Testis (tissue), 3 donors: ENCODE results near the gene ATP13A3. TPM values are rescaled to one million over a fixed set of nuclear protein-coding genes. Genes with fewer than 3 reads are reported as not detected.
A peak's percentile ranks its signal among the peaks of the same experiment; 100 is the strongest.

Experiments used
- DNase-seq: peaks from one replicate; pipeline ENCODE4 v3.0.0-alpha.2; 2019
- H3K27ac ChIP-seq, 2 donors: fragments of 200-600 bp; sonication (generic); one replicate each; pipeline ENCODE4 v1.5.1; 2019
- H3K27me3 ChIP-seq: fragments of 200-600 bp; sonication (generic); one replicate; pipeline ENCODE4 v1.5.1; 2019
- H3K36me3 ChIP-seq: fragments of 200-600 bp; sonication (generic); one replicate; pipeline ENCODE4 v1.5.1; 2017; ENCODE audit warnings: low read depth; ENCODE audit errors: missing control alignments
- H3K4me1 ChIP-seq: fragments of 200-600 bp; sonication (generic); one replicate; pipeline ENCODE4 v1.5.1; 2019
- H3K4me3 ChIP-seq, 2 donors: fragments of 200-600 bp; sonication (generic); one replicate each; pipeline ENCODE4 v1.5.1; 2017 to 2019
- H3K9me3 ChIP-seq: fragments of 200-600 bp; sonication (generic); one replicate; pipeline ENCODE4 v1.5.1; 2017
- POLR2A ChIP-seq: fragments of 450-650 bp; IDR thresholded peaks from one replicate; pipeline ENCODE4 v1.6.1; 2017; ENCODE audit warnings: antibody characterized with exemption, mild to moderate bottlenecking, moderate library complexity
- WGBS, 2 donors: methylation state at CpG; one replicate each; pipeline ENCODE4 v1.1.5; 2018; 5-methylcytosine and 5-hydroxymethylcytosine counted together
- intact Hi-C: fragments of 100-400 bp; cut with DNase I; formaldehyde crosslinking; loops from one replicate; pipeline ENCODE4 v1.15.1; 2023; ENCODE audit warnings: low total_unique reads
- polyA plus RNA-seq: library from polyadenylated mRNA; stranded (reverse); fragments of 350-450 nt; fragmentation: Illumina TruSeq; extraction: RNeasy Lipid Tissue Mini Kit (QIAGEN cat#74804); gene quantifications from one replicate; pipeline ENCODE4 v1.2.3, GENCODE V29; 2014; ENCODE audit warnings: low read depth, low replicate concordance; ENCODE audit not compliant: insufficient read depth
- total RNA-seq, 2 donors: library from RNA; depleted of rRNA; stranded (reverse); fragments of >200 nt; gene quantifications; one replicate each; pipeline ENCODE4 v1.2.3, GENCODE V29; 2016
- TF ChIP-seq, protein P1 (sequence below), 3 experiments: fragments of 450-650 bp in 2 of 3; fragments of 200-600 bp in 1 of 3; sonication (generic) in 1 of 3; IDR thresholded peaks; one replicate each; pipeline ENCODE4 v1.5.1; 2016 to 2019; ENCODE audit warnings: antibody characterized with exemption in 3 of 3, mild to moderate bottlenecking in 2 of 3, moderate library complexity in 1 of 3

Gene ATP13A3
- total and polyA plus RNA-seq, 3 donors from 2014 or later: 26.6 to 62.3 (median 51.8) TPM

DNA sequence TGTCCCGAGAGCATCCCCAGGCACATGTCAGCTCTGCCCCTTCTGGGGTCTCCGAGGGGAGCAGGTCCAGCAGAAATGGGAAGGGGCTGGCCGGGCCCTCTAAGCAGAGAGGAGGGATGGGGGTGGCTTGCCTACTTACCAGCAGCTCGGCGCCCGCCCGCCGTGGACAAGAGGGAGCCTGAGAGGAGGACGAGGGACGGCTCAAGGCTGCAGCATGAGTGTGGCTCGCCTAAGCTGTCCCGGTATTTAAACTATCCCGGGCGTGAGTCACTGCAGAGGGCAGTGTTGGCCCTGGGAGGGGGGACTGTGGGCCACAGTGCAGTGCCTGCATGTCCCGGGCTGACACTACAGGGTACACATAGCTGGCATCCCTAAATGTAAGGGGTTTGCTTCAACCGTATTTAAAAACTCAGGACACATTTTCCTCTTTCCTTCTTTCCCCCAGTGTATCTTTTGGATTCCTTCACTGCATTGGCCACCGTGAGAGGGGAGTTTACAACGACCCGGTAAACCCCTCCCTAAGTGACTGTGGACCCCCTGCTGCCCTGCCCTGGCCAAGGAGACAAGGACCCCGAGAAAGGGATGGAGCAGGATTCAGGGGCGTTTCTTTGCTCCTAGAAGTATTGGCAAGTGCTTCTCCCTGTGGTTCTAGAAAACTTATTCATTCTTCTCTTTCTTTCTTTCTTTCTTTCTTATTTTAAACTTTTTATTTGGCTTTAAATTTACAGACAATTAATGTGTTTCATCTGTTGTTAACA, 117.1 kb downstream of the ATP13A3 start, which contains the start of gene LRRC15:
Gene LRRC15, minus strand, starts transcription at position 222 of the 758 bp plus-strand sequence. CDS start 8,700 bp downstream, outside the sequence.
- Histone ChIP-seq H3K27ac (no peak within 1 kb of the TSS), H3K4me1 (no peaks in the 10 kb centered on the region), H3K27me3 (no peaks in the 10 kb centered on the region), H3K4me3 (no peak within 1 kb of the TSS), H3K36me3 (no peaks in the 10 kb centered on the region), H3K9me3 (no peaks in the 10 kb centered on the region)
- WGBS, 2 donors: 30 to 33% methylated on average over 13 to 21 of the region's 21 CpGs
- intact Hi-C loops: no loop called here
- TF ChIP-seq, protein P1, sequence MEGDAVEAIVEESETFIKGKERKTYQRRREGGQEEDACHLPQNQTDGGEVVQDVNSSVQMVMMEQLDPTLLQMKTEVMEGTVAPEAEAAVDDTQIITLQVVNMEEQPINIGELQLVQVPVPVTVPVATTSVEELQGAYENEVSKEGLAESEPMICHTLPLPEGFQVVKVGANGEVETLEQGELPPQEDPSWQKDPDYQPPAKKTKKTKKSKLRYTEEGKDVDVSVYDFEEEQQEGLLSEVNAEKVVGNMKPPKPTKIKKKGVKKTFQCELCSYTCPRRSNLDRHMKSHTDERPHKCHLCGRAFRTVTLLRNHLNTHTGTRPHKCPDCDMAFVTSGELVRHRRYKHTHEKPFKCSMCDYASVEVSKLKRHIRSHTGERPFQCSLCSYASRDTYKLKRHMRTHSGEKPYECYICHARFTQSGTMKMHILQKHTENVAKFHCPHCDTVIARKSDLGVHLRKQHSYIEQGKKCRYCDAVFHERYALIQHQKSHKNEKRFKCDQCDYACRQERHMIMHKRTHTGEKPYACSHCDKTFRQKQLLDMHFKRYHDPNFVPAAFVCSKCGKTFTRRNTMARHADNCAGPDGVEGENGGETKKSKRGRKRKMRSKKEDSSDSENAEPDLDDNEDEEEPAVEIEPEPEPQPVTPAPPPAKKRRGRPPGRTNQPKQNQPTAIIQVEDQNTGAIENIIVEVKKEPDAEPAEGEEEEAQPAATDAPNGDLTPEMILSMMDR (IDR thresholded peaks at IDR 0.05): no peak
- no peak for TF ChIP-seq POLR2A
- peak; percentile 23 for DNase-seq

DNA sequence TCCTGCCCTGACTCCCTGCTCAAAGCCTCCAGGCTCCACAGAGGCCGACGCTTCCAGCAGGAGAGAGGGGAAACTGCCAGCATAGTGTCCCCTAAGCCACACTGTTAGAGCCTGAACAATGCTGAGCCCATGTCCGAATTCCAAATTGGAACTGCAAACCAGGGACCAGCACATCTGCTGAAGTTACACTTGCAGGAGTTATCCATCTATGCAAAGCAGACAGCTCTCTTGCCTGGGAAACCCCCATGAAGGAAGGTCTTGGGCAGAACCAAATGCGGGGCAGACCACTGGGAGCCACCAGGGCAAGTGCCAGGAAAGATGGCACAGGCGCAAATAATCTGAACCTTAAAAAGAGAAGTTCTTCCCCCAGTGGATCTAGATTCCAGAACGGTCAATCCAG, 117.9 kb downstream of the ATP13A3 start:
- DNase-seq: no peak
- WGBS, 2 donors: 73 to 84% methylated on average over 3 to 6 of the region's 6 CpGs
- Histone ChIP-seq H3K4me3 (no peak overlapping the region), H3K27me3 (no peaks in the 10 kb centered on the region), H3K4me1 (no peaks in the 10 kb centered on the region), H3K36me3 (no peaks in the 10 kb centered on the region), H3K27ac (no peak overlapping the region), H3K9me3 (no peaks in the 10 kb centered on the region)
- intact Hi-C loops: no loop called here
- no peak for TF ChIP-seq POLR2A
- TF ChIP-seq, protein P1 (IDR thresholded peaks at IDR 0.05): no peak

DNA sequence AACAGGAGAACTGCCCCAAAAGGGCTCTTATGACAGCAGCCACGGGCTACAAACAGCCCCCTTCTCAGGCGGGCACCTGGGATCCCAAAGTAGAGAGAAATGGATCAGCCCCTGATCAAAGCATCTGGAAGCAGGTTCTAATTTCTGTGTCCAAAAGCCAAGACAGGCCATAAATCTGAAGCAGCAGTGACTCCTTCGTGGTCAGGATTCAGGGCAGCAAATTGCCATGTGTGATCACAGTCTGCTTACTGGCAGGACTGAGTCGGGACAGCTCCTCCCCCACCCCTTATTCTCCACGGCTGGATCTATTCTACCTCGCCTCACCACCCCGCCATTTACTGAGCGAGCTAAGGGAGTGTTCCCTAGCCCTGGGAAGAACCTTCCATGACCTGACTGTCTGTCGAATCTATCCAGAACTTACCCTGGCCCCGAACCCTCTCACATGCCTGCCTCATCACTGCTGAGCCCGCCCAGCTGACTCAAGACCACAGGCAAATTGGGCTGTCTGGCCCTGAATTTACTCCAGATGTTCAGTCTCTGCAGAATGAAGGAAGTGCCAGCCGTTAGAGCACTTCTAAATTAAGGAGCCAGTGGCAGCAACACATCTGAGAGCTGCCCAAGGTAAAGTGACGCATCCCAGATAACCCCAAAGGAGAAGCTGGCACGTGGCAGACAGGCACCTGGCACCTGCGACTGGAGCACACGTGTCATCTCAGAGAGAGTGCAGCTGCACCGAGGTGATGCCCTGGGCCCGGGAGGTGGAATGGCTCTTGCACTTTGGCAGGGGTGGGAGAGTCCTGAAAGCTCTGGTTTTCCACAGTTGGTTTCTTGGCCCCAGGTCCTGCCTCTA, 118.6 kb downstream of the ATP13A3 start:
- no peak overlapping the region for H3K27ac ChIP-seq
- H3K36me3 ChIP-seq: no peaks in the 10 kb centered on the region
- H3K27me3 ChIP-seq: no peaks in the 10 kb centered on the region
- H3K4me3 ChIP-seq: no peak overlapping the region
- no peaks in the 10 kb centered on the region for H3K4me1 ChIP-seq
- intact Hi-C loops: no loop called here
- DNase-seq: no peak
- no peak for TF ChIP-seq POLR2A
- TF ChIP-seq, protein P1 (IDR thresholded peaks at IDR 0.05): no peak
- H3K9me3 ChIP-seq: no peaks in the 10 kb centered on the region
- WGBS, 2 donors: 72 to 86% methylated on average over 12 to 18 of the region's 18 CpGs

DNA sequence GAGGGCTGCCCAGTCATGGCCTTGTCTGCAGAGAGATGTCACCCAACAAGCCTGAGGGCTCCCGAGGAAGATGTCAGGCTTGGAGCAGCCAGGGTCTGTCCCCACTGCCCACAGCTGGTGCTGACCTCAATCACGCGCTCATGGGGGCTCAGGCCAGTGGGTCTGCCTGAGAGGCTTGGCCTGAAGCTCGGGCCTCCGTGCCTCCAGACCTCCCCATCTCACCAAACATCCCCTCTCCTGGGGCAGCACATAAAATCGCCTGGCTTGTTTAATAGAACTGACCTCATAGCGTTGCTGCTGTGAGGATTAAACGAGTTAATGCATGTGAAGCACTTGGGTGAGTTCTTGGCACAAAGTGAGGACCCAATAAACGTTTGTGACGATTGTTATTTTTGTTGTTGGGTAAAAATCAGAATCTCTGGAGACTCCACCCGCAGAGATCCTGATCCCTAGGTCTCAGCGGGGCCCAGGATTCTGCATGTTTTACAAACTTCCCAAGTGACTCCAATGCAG, 120.8 kb downstream of the ATP13A3 start:
- DNase-seq: no peak
- H3K27ac ChIP-seq: no peak overlapping the region
- intact Hi-C loops: no loop called here
- no peak for TF ChIP-seq POLR2A
- TF ChIP-seq, protein P1 (IDR thresholded peaks at IDR 0.05): no peak
- no peaks in the 10 kb centered on the region for H3K4me1 ChIP-seq
- H3K9me3 ChIP-seq: no peaks in the 10 kb centered on the region
- no peak overlapping the region for H3K4me3 ChIP-seq
- 91 to 92% methylated on average over 11 to 12 of the region's 12 CpGs for WGBS, 2 donors
- no peaks in the 10 kb centered on the region for H3K36me3 ChIP-seq
- no peaks in the 10 kb centered on the region for H3K27me3 ChIP-seq
